A549 (cell line): ENCODE measurements around the gene ABCA7.

Source experiments
- CHD2 ChIP-seq: fragments of 150-350 bp; IDR thresholded peaks from 2 replicates; pipeline ENCODE4 v1.6.1; 2014; ENCODE audit warnings: low read length; ENCODE audit not compliant: partially characterized antibody
- JUN ChIP-seq, 2 experiments: fragments of >200 bp; sonication (Bioruptor Twin); formaldehyde crosslinking; IDR thresholded peaks; 2 replicates in 1 of 2; 3 replicates in 1 of 2; pipeline ENCODE4 v1.6.1; 2016 to 2017
- POLR2A ChIP-seq: IDR thresholded peaks from 2 replicates; pipeline ENCODE4 v1.6.1; 2012; ENCODE audit warnings: mild to moderate bottlenecking, low read length
- POLR2AphosphoS2 ChIP-seq: conservative IDR thresholded peaks from 2 replicates; pipeline ENCODE4 v1.6.1; 2012; ENCODE audit warnings: low read length, improper control_type of control experiment, inconsistent platforms
- RAD21 ChIP-seq, 2 experiments: fragments of >200 bp in 1 of 2; sonication (Bioruptor Twin) in 1 of 2; formaldehyde crosslinking in 1 of 2; IDR thresholded peaks in 1 of 2; conservative IDR thresholded peaks in 1 of 2; 2 replicates in 1 of 2; 3 replicates in 1 of 2; pipeline ENCODE4 v1.6.1; 2012 to 2018; ENCODE audit warnings: inconsistent platforms in 1 of 2

GRCh38 chr19:1103708-1104310, 63.9 kb downstream of the ABCA7 start, which contains the start of gene GPX4:
- TF ChIP-seq POLR2AphosphoS2: no peak
- no peak for TF ChIP-seq RAD21 (conservative IDR thresholded peaks at IDR 0.05 in 1 of 2, IDR thresholded peaks at IDR 0.05 in 1 of 2)
- peak; percentile 86 for TF ChIP-seq POLR2A
- peak in 1 of 2 experiments; percentile 69; a peak in 3 of 5 replicates for TF ChIP-seq JUN (IDR thresholded peaks at IDR 0.05)
- no peak for TF ChIP-seq CHD2
